ENCODE data around the gene FRZB.

FRZB gene

DNA sequence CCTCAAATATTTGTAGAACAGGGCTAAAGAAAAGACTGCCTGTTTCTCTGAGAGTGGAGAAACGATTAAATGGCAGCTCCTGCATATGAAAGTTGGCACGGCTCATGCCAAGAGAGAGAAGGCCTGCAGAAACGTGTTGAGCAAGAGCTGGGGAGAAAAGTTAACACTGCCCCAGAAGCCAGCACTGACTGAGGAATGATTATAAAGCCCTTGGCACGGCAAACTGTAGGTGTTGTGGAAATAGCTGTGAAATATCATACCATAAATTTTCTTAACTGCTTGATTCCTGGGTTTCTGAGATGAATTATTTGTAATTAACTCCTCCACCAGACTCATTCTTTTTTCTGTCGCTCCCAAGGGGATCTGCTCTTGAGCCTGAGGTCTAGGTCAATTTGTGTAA is 4.3 kb downstream of the FRZB start:
- H3K4me3 ChIP-seq (replicated peaks; ENCODE audit: low read depth, low read length) = no peak overlapping the region
- no peak for DNase-seq (ENCODE audit: low read depth)
- TF ChIP-seq, protein P1, sequence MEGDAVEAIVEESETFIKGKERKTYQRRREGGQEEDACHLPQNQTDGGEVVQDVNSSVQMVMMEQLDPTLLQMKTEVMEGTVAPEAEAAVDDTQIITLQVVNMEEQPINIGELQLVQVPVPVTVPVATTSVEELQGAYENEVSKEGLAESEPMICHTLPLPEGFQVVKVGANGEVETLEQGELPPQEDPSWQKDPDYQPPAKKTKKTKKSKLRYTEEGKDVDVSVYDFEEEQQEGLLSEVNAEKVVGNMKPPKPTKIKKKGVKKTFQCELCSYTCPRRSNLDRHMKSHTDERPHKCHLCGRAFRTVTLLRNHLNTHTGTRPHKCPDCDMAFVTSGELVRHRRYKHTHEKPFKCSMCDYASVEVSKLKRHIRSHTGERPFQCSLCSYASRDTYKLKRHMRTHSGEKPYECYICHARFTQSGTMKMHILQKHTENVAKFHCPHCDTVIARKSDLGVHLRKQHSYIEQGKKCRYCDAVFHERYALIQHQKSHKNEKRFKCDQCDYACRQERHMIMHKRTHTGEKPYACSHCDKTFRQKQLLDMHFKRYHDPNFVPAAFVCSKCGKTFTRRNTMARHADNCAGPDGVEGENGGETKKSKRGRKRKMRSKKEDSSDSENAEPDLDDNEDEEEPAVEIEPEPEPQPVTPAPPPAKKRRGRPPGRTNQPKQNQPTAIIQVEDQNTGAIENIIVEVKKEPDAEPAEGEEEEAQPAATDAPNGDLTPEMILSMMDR (IDR thresholded peaks at IDR 0.05; ENCODE audit: low read length, missing control alignments) = no peak

DNA sequence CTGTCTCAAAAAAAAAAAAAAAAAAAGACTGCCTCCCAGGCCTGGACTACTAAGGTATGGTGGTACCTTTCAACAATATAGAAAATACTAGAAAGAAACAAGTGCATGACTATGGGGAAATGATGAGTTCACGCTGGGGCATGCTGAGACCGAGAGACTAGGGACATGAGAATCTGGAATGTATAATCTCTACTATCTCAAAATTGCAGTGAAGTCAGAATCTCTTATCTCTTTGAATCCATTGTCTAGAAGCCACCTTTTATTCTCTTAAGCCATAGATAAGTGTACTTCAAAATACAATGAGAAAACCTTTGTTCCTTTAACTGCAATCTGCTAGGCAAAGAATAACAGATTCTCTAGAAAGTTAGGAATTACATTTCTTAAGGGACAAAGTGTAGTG is 5.6 kb downstream of the FRZB start:
- TF ChIP-seq, protein P1 (IDR thresholded peaks at IDR 0.05; ENCODE audit: low read length, missing control alignments) = no peak
- H3K4me3 ChIP-seq (replicated peaks; ENCODE audit: low read depth, low read length) = no peak overlapping the region
- no peak for DNase-seq (ENCODE audit: low read depth)

DNA sequence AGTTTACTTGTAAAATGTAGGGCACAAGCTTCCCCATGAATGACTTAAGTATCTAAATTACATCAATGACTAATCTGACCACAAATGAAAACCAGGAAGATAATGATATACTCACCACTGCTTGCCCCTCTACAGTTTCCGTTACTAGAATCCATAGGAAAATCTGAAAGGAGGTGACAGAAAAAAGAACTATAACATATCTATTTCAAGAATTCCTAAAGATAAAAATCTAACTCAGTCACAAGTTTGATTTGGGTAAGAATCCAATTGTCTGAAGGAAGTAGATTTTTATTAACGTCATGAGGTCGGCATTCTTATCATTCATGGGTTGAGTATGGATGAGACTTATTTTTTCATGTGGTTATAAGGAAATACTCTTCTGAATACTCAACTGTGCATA is 7.8 kb downstream of the FRZB start:
- TF ChIP-seq, protein P1 (IDR thresholded peaks at IDR 0.05; ENCODE audit: low read length, missing control alignments) = no peak
- DNase-seq (ENCODE audit: low read depth) = no peak
- no peak overlapping the region for H3K4me3 ChIP-seq (replicated peaks; ENCODE audit: low read depth, low read length)

DNA sequence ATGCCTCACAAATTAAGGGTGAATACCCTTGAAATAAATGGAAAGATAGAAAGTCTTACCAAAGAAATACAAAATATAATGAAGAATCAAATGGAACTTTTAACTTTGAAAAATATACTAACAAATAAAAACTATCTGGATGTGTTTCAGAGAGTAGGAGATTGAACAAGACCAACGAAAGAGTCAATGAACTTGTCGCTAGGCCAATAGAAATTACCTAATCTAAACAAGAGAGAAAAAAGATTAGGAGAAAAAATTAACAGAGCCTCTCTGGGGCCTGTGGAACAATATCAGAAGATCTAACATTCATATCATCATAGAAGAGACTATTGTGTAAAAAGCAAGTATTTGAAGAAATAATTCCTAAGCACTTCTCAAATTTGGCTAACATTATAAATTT is 11.1 kb downstream of the FRZB start:
- no peak overlapping the region for H3K4me3 ChIP-seq (replicated peaks; ENCODE audit: low read depth, low read length)
- TF ChIP-seq, protein P1 (IDR thresholded peaks at IDR 0.05; ENCODE audit: low read length, missing control alignments) = no peak
- no peak for DNase-seq (ENCODE audit: low read depth)

DNA sequence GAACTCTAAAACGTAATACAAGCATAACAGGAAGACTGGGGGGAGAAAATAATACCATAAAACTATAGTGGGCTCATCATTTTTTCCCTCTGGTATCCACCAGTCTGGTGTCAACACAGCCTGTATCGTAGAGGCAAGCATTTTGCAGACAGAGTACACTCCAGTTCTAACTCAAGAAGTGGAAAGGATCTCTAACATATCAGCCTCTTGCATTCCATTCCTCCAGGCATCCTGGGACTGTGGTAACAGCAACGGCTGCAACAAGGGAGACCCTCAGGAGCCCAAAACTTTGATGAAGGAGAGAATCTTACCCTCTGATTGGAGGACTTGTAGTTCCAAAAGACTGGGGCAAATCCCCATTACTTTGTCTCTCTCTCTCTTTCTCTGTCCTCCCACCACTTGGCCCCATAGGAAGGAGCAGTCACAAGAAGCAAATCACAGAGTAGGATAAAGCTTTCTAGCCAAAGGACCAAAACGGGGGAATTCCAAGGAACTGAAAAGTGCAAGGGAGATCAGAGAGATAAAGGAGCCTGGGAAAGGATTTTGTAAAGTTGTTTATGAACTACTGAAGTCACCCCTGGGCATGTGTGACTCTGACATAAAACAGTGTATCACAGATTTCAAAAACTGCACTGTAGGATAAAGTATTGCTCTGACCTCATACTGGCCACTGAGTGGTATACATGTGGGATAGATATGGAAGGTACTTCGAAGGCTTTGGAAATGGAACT is 11.9 kb downstream of the FRZB start:
- TF ChIP-seq, protein P1 (IDR thresholded peaks at IDR 0.05; ENCODE audit: low read length, missing control alignments) = no peak
- no peak overlapping the region for H3K4me3 ChIP-seq (replicated peaks; ENCODE audit: low read depth, low read length)
- no peak for DNase-seq (ENCODE audit: low read depth)

DNA sequence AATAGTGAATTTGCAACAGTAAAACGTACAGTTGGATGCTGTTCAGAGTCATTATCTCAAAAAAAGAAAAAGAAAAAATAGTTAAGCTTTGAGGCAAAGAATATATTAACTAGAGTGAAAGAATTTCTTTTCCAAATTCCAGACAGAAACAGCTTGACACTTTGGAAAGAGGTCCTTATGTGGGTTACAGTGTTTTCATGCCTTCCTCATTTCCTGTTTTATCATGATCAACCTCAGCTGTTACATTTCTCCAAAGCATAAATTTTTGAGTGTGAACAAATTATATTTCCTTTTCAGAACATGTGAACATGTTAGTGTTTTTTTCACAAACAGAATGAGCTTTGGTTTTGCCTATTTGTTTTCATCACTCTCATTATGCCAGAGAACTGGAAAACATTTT is 13.6 kb downstream of the FRZB start:
- DNase-seq (ENCODE audit: low read depth) = no peak
- H3K4me3 ChIP-seq (replicated peaks; ENCODE audit: low read depth, low read length) = no peak overlapping the region
- TF ChIP-seq, protein P1 (IDR thresholded peaks at IDR 0.05; ENCODE audit: low read length, missing control alignments) = no peak

DNA sequence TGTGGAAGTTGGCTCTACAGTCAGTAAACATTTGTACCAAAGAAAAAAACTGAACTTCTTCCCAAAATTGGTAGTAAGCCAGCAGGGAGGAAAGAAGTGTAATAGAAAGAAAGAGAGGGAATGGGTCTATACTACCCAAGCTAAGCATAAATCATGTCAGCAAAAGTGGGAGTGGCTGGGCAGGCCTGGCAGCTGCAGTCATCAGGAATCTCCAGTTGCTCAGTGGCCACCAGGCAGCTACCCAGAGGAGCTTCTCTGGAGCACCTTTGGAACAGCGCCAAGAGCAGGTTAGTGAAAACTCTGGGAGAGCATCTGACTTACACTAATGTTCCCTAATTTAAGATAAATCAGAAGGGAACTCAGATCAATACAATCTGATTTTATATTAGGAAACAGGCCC is 14.3 kb downstream of the FRZB start:
- DNase-seq (ENCODE audit: low read depth) = no peak
- TF ChIP-seq, protein P1 (IDR thresholded peaks at IDR 0.05; ENCODE audit: low read length, missing control alignments) = no peak
- no peak overlapping the region for H3K4me3 ChIP-seq (replicated peaks; ENCODE audit: low read depth, low read length)

All from fibroblast of pulmonary artery (primary cell).